ENCODE data around the gene PXMP4.

DNA sequence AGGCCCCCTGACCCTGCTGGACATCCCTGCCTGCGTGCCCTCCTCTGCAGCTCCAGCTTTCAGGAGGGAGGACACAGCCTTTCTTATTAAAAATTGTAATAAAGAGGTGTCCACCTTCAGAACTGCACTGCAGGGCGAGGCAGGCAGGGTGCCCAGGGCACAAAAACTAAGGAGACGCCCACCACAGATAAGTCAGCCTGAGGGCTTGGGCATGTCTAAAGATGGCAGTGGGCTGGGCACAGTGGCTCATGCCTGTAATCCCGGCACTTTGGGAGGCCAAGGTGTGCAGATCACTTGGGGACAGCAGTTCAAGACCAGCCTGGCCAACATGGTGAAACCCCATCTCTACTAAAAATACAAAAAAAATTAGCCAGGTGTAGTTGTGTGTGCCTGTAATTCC, 64.9 kb downstream of the PXMP4 start:
- TF ChIP-seq, protein P1, sequence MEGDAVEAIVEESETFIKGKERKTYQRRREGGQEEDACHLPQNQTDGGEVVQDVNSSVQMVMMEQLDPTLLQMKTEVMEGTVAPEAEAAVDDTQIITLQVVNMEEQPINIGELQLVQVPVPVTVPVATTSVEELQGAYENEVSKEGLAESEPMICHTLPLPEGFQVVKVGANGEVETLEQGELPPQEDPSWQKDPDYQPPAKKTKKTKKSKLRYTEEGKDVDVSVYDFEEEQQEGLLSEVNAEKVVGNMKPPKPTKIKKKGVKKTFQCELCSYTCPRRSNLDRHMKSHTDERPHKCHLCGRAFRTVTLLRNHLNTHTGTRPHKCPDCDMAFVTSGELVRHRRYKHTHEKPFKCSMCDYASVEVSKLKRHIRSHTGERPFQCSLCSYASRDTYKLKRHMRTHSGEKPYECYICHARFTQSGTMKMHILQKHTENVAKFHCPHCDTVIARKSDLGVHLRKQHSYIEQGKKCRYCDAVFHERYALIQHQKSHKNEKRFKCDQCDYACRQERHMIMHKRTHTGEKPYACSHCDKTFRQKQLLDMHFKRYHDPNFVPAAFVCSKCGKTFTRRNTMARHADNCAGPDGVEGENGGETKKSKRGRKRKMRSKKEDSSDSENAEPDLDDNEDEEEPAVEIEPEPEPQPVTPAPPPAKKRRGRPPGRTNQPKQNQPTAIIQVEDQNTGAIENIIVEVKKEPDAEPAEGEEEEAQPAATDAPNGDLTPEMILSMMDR (conservative IDR thresholded peaks at IDR 0.05), result no peak
- TF ChIP-seq ZFX (IDR thresholded peaks at IDR 0.05), result no peak

Data from C4-2B (cell line).